IMR-90 (cell line): ENCODE results near the gene CROCC2. TPM values are rescaled to one million over a fixed set of nuclear protein-coding genes. Genes with fewer than 3 reads are reported as not detected.
A peak's percentile ranks its signal among the peaks of the same experiment; 100 is the strongest.

ENCODE experiments used
- ATAC-seq: fragments of 200-7000 bp; cut with Tn5 transposase; 2 replicates; pipeline ENCODE4 v1.9.1; 2020; ENCODE audit warnings: low read depth, mild to moderate bottlenecking, moderate library complexity
- BruUV-seq: library from RNA; stranded (reverse); fragments of 400-500 nt; replicated peaks from 2 replicates; lab custom pipeline; 2021; lab: Mats Ljungman, UMichigan
- CTCF ChIA-PET: fragments of 300-600 bp; formaldehyde crosslinking; extraction: SDS; loops from one replicate; lab custom pipeline; 2021; ENCODE audit warnings: antibody characterized with exemption; lab: Yijun Ruan, JAX
- POLR2A ChIA-PET: fragments of 300-600 bp; sonication (Branson Sonifier 250); formaldehyde crosslinking; loops from one replicate; lab custom pipeline; 2022; ENCODE audit warnings: antibody characterized with exemption; ENCODE audit not compliant: unreplicated experiment; lab: Charles Lee
- DNase-seq: peaks from one replicate; pipeline ENCODE4 v3.0.0; 2013
- H2AFZ ChIP-seq: replicated peaks from 2 replicates; pipeline ENCODE3; 2013; ENCODE audit warnings: low read length, mild to moderate bottlenecking; ENCODE audit not compliant: poor library complexity
- H2AK5ac ChIP-seq: 2 replicates; pipeline ENCODE4 v1.6.1; 2013; ENCODE audit warnings: low read depth, low read length, inconsistent platforms
- H2AK9ac ChIP-seq: replicated peaks from 2 replicates; pipeline ENCODE3; 2013; ENCODE audit warnings: mild to moderate bottlenecking, low read depth, low read length, moderate library complexity; ENCODE audit not compliant: poor library complexity
- H2BK120ac ChIP-seq: 2 replicates; pipeline ENCODE4 v1.6.1; 2013; ENCODE audit warnings: low read depth, low read length, inconsistent platforms
- H2BK15ac ChIP-seq: 3 replicates; pipeline ENCODE4 v1.6.1; 2013; ENCODE audit warnings: low read depth, low read length, inconsistent platforms
- H2BK20ac ChIP-seq: 2 replicates; pipeline ENCODE4 v1.6.1; 2013; ENCODE audit warnings: low read depth, mild to moderate bottlenecking, inconsistent platforms, low read length, moderate library complexity
- H2BK5ac ChIP-seq: 2 replicates; pipeline ENCODE4 v1.6.1; 2013; ENCODE audit warnings: mild to moderate bottlenecking, low read depth, low read length, inconsistent platforms; ENCODE audit not compliant: poor library complexity, severe bottlenecking
- H3K14ac ChIP-seq: replicated peaks from 2 replicates; pipeline ENCODE4 v1.6.1; 2013; ENCODE audit warnings: low read depth, low read length, inconsistent platforms
- H3K18ac ChIP-seq: 2 replicates; pipeline ENCODE4 v1.6.1; 2013; ENCODE audit warnings: low read depth, low read length, control low read depth
- H3K23ac ChIP-seq: 2 replicates; pipeline ENCODE4 v1.6.1; 2013; ENCODE audit warnings: low read depth, low read length, inconsistent platforms
- H3K27ac ChIP-seq: 2 replicates; pipeline ENCODE4 v1.5.1; 2013; ENCODE audit warnings: mild to moderate bottlenecking, control low read depth, low read length; ENCODE audit not compliant: insufficient read depth
- H3K27me3 ChIP-seq: 2 replicates; pipeline ENCODE4 v1.6.1; 2013; ENCODE audit warnings: low read length; ENCODE audit not compliant: control insufficient read depth, insufficient read depth
- H3K36me3 ChIP-seq: 2 replicates; pipeline ENCODE4 v1.6.1; 2013; ENCODE audit warnings: low read length, mixed read lengths; ENCODE audit not compliant: control insufficient read depth, insufficient read depth
- H3K4ac ChIP-seq: 2 replicates; pipeline ENCODE4 v1.6.1; 2013; ENCODE audit warnings: low read depth, low read length, inconsistent platforms
- H3K4me1 ChIP-seq: 2 replicates; pipeline ENCODE4 v1.6.1; 2013; ENCODE audit warnings: low read length, mixed read lengths; ENCODE audit not compliant: control insufficient read depth, insufficient read depth
- H3K4me2 ChIP-seq: 2 replicates; pipeline ENCODE4 v1.6.1; 2013; ENCODE audit warnings: low read depth, mild to moderate bottlenecking, control low read depth, low read length, moderate library complexity
- H3K4me3 ChIP-seq: 2 replicates; pipeline ENCODE4 v1.5.1; 2013; ENCODE audit warnings: low read depth, mild to moderate bottlenecking, control low read depth, low read length, moderate library complexity; ENCODE audit not compliant: insufficient read depth
- H3K56ac ChIP-seq: 2 replicates; pipeline ENCODE4 v1.6.1; 2013; ENCODE audit warnings: low read length, inconsistent platforms; ENCODE audit not compliant: insufficient read depth; ENCODE audit errors: extremely low read depth
- H3K79me1 ChIP-seq, 2 experiments: 2 replicates each; pipeline ENCODE4 v1.6.1; 2013; ENCODE audit warnings: low read length in 2 of 2, inconsistent platforms in 1 of 2, low read depth in 1 of 2
- H3K9ac ChIP-seq: 2 replicates; pipeline ENCODE4 v1.6.1; 2013; ENCODE audit warnings: low read depth, low read length, control low read depth
- H3K9me1 ChIP-seq: 2 replicates; pipeline ENCODE4 v1.6.1; 2013; ENCODE audit warnings: low read length, inconsistent platforms; ENCODE audit not compliant: insufficient read depth
- H3K9me3 ChIP-seq: 2 replicates; pipeline ENCODE4 v1.6.1; 2013; ENCODE audit warnings: low read length; ENCODE audit not compliant: control insufficient read depth, insufficient read depth
- H4K20me1 ChIP-seq: 2 replicates; pipeline ENCODE4 v1.6.1; 2013; ENCODE audit warnings: low read length, inconsistent platforms; ENCODE audit not compliant: insufficient read depth
- H4K5ac ChIP-seq: 2 replicates; pipeline ENCODE4 v1.6.1; 2013; ENCODE audit warnings: mild to moderate bottlenecking, low read depth, low read length, control low read depth
- H4K8ac ChIP-seq, 2 experiments: 2 replicates each; pipeline ENCODE4 v1.6.1; 2013; ENCODE audit warnings: low read depth in 2 of 2, low read length in 2 of 2, control low read depth in 1 of 2, inconsistent platforms in 1 of 2
- H4K91ac ChIP-seq: 2 replicates; pipeline ENCODE4 v1.6.1; 2013; ENCODE audit warnings: low read depth, low read length, inconsistent platforms; ENCODE audit not compliant: insufficient read depth
- BHLHE40 ChIP-seq: fragments of 150-350 bp; IDR thresholded peaks from 2 replicates; pipeline ENCODE4 v1.6.1; 2016; ENCODE audit warnings: mild to moderate bottlenecking, low read depth, low read length
- CEBPB ChIP-seq: IDR thresholded peaks from 2 replicates; pipeline ENCODE4 v1.6.1; 2012; ENCODE audit warnings: low read depth, low read length, improper control_type of control experiment
- CHD1 ChIP-seq: IDR thresholded peaks from 2 replicates; pipeline ENCODE4 v1.6.1; 2012; ENCODE audit warnings: low read depth, low read length, improper control_type of control experiment
- FOS ChIP-seq: fragments of 150-350 bp; IDR thresholded peaks from 2 replicates; pipeline ENCODE4 v1.6.1; 2016; ENCODE audit warnings: low read depth, low read length
- MAFK ChIP-seq: IDR thresholded peaks from 2 replicates; pipeline ENCODE4 v1.6.1; 2012; ENCODE audit warnings: low read depth, low read length, improper control_type of control experiment
- MAZ ChIP-seq: IDR thresholded peaks from 2 replicates; pipeline ENCODE4 v1.6.1; 2012; ENCODE audit warnings: low read depth, mild to moderate bottlenecking, low read length, improper control_type of control experiment, moderate library complexity, borderline replicate concordance
- MXI1 ChIP-seq: IDR thresholded peaks from 2 replicates; pipeline ENCODE4 v1.6.1; 2012; ENCODE audit warnings: low read depth, mild to moderate bottlenecking, low read length, moderate library complexity, borderline replicate concordance
- NFE2L2 ChIP-seq: fragments of 150-350 bp; IDR thresholded peaks from 2 replicates; pipeline ENCODE4 v1.6.1; 2016; ENCODE audit warnings: low read depth, mild to moderate bottlenecking, low read length
- POLR2A ChIP-seq: IDR thresholded peaks from 2 replicates; pipeline ENCODE4 v1.6.1; 2012; ENCODE audit warnings: mild to moderate bottlenecking, low read depth, low read length
- RAD21 ChIP-seq: IDR thresholded peaks from 2 replicates; pipeline ENCODE4 v1.6.1; 2012; ENCODE audit warnings: low read length, improper control_type of control experiment
- RCOR1 ChIP-seq: IDR thresholded peaks from 2 replicates; pipeline ENCODE4 v1.6.1; 2012; ENCODE audit warnings: mild to moderate bottlenecking, low read length, improper control_type of control experiment; ENCODE audit not compliant: insufficient replicate concordance
- RFX5 ChIP-seq: IDR thresholded peaks from 2 replicates; pipeline ENCODE4 v1.8.0; 2012; ENCODE audit warnings: low read depth, mild to moderate bottlenecking, low read length, moderate library complexity
- WGBS, 2 experiments: methylation state at CpG; one replicate each; pipeline versions ENCODE4 v1.1.5 to v1.1.7; 2013; ENCODE audit warnings: missing lambda C conversion rate in 2 of 2; ENCODE audit not compliant: insufficient read length in 1 of 2; ENCODE audit errors: extremely low coverage in 2 of 2; 5-methylcytosine and 5-hydroxymethylcytosine counted together
- dilution Hi-C: fragments of 300-500 bp; cut with HindIII; formaldehyde crosslinking; loops from one replicate; pipeline ENCODE4 v1.14.3; 2018; ENCODE audit warnings: low sequenced_read_pairs; ENCODE audit not compliant: unreplicated experiment
- in situ Hi-C: fragments of 300-500 bp; cut with MboI; formaldehyde crosslinking; loops from 3 replicates; pipeline ENCODE4 v1.14.3; 2019; ENCODE audit warnings: low sequenced_read_pairs, inconsistent platforms, mixed read lengths
- intact Hi-C: fragments of 100-400 bp; cut with micrococcal nuclease; formaldehyde crosslinking; loops from 2 replicates; pipeline ENCODE4 v1.10.0; 2022
- polyA plus RNA-seq, 3 experiments: library from polyadenylated mRNA; depleted of rRNA; stranded (reverse); fragments of >200 nt; gene quantifications; 2 replicates each; pipeline ENCODE4 v1.2.3, GENCODE V29; 2012; ENCODE audit warnings: low replicate concordance in 1 of 3
- total RNA-seq: library from RNA; depleted of rRNA; stranded (reverse); fragments of >200 nt; gene quantifications from 2 replicates; pipeline ENCODE4 v1.2.3, GENCODE V29; 2012
- TF ChIP-seq, protein P1 (sequence below): fragments of 150-350 bp; IDR thresholded peaks from 2 replicates; pipeline ENCODE4 v1.6.1; 2017; ENCODE audit warnings: mild to moderate bottlenecking, antibody characterized with exemption, low read length, low read depth
- TF ChIP-seq, protein P2 (sequence below): conservative IDR thresholded peaks from 2 replicates; pipeline ENCODE4 v1.5.1; 2012; ENCODE audit warnings: mild to moderate bottlenecking, low read depth, low read length, improper control_type of control experiment

The CROCC2 gene
- total and polyA plus RNA-seq, 2 of the 4 experiments (the other 2 are of a cell fraction), result not detected

DNA sequence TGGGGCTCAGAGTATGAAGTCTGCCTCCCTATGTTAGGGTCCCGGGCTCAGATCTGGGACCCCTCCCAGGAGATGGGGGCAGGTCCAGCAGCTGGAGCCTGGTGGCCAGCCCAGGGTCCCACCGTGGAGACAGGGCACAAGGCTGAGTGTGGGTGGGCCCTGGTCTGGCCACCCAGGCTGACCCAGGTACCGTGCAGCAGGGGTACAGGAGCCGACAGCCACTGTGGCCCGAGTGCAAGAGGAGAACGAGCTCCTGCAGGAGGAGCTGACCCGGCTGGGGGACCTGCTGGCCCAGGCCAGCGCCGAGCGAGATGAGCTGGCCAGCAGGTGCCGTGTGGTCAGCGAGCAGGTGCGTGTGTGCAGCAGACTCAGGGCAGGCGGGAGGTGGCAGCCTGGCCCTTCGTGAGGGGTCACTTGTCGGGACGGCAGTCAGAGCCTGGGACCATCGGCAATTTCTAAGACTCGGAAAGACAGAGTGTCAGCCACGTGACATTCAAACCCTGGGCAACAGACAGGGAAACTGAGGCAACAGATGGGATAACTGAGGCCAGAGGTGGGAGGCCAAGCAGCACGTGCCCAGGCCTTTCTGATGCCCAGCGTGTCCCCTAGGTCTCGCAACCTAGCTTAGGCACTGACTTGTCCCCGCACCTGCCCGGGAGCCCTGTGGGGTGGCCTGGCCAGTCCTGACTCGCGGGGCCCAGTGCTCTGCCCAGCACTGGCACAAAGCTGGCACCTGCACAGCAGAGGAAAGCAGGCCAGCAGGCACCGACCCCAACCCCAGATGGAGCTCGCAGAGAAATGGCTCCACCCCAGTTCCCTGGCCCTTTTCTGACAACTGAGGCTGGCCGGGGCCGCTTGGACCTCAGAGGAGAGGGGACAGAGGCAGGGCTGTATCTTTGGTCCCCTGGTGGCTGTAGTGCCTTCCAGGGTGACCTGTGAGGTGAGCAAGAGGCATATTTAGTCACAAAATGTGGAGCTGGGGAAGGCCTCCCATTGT is 13.9 kb downstream of the CROCC2 start:
- intact Hi-C loops, result no loop called here
- Histone ChIP-seq H3K56ac (no peak overlapping the region), H3K27ac (peak overlapping the region; percentile 72; the same call in 1 of the 2 replicates), H2BK15ac (peak overlapping the region; percentile 92; the same call in 2 of the 3 replicates), H3K4me1 (peaks cover 45% of the 10 kb centered on the region), H3K36me3 (no peaks in the 10 kb centered on the region), H3K79me1 (no peaks in the 10 kb centered on the region), H4K8ac (peak overlapping the region; percentile 83 to 84; a peak in 3 of 4 replicates), H2BK120ac (peak overlapping the region; percentile 96), H3K23ac (no peak overlapping the region), H4K5ac (peak overlapping the region; percentile 74), H3K9me1 (peaks cover 19% of the 10 kb centered on the region), H4K20me1 (no peaks in the 10 kb centered on the region), H2AK9ac (peak overlapping the region; percentile 96), H3K9ac (no peak overlapping the region), H2AFZ (peak overlapping the region; percentile 21), H2AK5ac (peak overlapping the region; percentile 65), H2BK20ac (peak overlapping the region; percentile 82), H2BK5ac (peak overlapping the region; percentile 66), H4K91ac (peak overlapping the region; percentile 96), H3K18ac (peak overlapping the region; percentile 59), H3K9me3 (no peaks in the 10 kb centered on the region), H3K4me2 (no peak overlapping the region), H3K4ac (peak overlapping the region; percentile 90), H3K27me3 (no peaks in the 10 kb centered on the region), H3K4me3 (no peak overlapping the region), H3K14ac (peak overlapping the region; percentile 70; the same call in 1 of the 2 replicates)
- BruUV-seq, result no TSS peak
- dilution Hi-C loops, result no loop called here
- CTCF ChIA-PET, result no interaction called here
- DNase-seq (no peak), ATAC-seq (no peak)
- POLR2A ChIA-PET, result no interaction called here
- WGBS, 2 experiments, result 93% methylated on average over 22 of the region's 31 CpGs; no CpG with 5 or more reads in 1 of the 2 experiments
- in situ Hi-C loops, result loop anchor here (5.0 kb wide), 1 partner anchor 67 kb away; no protein-coding TSS in a partner anchor
- TF ChIP-seq RCOR1 (no peak), MAZ (no peak), NFE2L2 (no peak), MXI1 (no peak), CEBPB (no peak), FOS (no peak), RFX5 (no peak), CHD1 (no peak), RAD21 (no peak), POLR2A (no peak), BHLHE40 (no peak), MAFK (no peak)
- TF ChIP-seq, protein P1, sequence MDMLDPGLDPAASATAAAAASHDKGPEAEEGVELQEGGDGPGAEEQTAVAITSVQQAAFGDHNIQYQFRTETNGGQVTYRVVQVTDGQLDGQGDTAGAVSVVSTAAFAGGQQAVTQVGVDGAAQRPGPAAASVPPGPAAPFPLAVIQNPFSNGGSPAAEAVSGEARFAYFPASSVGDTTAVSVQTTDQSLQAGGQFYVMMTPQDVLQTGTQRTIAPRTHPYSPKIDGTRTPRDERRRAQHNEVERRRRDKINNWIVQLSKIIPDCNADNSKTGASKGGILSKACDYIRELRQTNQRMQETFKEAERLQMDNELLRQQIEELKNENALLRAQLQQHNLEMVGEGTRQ, result no peak
- TF ChIP-seq, protein P2, sequence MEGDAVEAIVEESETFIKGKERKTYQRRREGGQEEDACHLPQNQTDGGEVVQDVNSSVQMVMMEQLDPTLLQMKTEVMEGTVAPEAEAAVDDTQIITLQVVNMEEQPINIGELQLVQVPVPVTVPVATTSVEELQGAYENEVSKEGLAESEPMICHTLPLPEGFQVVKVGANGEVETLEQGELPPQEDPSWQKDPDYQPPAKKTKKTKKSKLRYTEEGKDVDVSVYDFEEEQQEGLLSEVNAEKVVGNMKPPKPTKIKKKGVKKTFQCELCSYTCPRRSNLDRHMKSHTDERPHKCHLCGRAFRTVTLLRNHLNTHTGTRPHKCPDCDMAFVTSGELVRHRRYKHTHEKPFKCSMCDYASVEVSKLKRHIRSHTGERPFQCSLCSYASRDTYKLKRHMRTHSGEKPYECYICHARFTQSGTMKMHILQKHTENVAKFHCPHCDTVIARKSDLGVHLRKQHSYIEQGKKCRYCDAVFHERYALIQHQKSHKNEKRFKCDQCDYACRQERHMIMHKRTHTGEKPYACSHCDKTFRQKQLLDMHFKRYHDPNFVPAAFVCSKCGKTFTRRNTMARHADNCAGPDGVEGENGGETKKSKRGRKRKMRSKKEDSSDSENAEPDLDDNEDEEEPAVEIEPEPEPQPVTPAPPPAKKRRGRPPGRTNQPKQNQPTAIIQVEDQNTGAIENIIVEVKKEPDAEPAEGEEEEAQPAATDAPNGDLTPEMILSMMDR, result no peak
